ENCODE data around the gene RPS14.
A peak's percentile ranks its signal among the peaks of the same experiment; 100 is the strongest.
"Not testable (repeated sequence)": the region's sequence is repeated elsewhere in the genome, so short reads cannot be mapped to it uniquely, and the experiment has no call there.

RPS14 gene

GRCh38 chr5:150443242-150444075 is 6.1 kb downstream of the RPS14 start:
- DNase-seq: no peak

- DNase-seq: no peak
Measured at GRCh38 chr5:150442699-150443080, 6.8 kb downstream of the RPS14 start.

- DNase-seq: no peak
Measured at GRCh38 chr5:150441813-150442698, 7.5 kb downstream of the RPS14 start.

DNA sequence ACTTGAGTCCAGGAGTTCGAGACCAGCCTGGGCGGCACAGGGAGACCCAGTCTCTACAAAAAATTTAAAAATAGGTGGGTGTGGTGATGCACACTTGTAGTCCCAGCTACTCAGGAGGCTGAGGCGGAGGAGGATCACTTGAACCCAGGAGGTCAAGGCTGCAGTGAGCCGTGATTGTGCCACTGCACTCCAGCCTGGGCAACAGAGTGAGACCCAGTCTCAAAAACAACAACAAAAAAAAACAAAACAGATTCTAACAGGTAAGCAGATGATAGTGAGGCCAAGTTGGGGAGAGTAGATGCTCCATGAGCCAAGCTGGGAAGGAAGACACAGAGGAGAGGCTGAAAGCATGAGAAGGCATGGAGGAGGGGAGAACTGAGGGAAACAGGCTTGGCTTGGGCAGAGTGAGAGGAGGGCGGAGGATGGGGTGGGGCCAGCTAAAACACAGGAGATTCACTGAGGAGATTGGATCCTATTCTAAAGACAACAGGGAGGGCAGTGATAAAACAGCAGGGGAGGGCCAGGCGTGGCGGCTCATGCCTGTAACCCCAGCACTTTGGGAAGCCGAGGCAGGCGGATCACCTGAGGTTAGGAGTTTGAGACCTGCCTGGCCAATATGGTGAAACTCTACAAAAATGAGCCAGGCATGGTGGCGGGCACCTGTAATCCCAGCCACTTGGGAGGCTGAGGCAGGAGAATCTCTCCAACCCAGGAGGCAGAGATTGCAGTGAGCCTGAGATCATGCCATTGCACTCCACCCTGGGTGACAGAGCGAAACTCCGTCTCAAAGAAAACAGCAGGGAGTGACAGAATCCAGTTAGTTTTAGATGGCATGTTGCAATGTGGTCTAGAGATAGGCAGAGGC is 8.4 kb downstream of the RPS14 start:
- no peak for DNase-seq

- DNase-seq: no peak
Measured at GRCh38 chr5:150438873-150439546, 10.5 kb downstream of the RPS14 start.

- DNase-seq: peak; percentile 78
Measured at GRCh38 chr5:150436141-150436680, 13.3 kb downstream of the RPS14 start.

DNA sequence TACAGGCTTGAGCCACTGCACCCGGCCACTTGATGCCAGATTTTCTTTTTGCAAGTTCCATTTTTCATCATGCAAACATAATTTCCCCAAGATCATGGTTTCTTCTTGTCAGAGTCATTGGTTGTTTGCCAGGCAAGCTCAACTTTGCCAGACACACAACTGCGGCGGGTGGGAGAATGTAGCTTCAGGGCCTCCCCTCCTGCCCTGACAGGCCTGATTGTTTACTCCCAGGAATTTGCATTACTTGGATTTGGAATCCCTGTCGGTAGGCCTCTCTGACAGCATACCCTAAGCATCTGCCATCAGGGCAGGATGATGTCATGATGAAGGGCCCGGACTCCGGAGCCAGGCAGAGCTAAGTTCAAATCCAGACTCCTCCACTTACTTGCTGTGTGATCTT is 15.1 kb downstream of the RPS14 start:
- DNase-seq: no peak

GRCh38 chr5:150431574-150431973 is 18.0 kb downstream of the RPS14 start:
- no peak for DNase-seq

DNA sequence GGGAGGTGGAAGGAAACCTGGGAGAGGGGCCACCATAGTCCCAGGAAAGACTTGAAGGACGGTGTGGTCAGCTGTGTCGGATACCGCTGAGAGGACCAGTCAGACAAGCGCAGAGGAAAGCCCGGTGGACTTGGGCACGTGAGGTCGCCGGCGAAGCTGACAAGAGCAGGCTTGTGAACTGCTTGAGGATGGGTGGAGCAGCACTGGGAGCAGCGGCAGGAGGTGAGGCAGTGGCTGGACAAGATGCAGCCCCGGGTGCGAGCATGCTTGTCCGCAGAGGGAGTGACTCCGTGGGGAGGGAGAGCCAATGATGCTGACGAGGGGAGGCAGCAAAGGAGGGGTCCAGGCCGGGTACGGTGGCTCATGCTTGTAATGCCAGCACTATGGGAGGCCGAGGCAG is 18.5 kb downstream of the RPS14 start:
- DNase-seq: no peak

- no peak for DNase-seq
Measured at GRCh38 chr5:150429410-150429873, 20.1 kb downstream of the RPS14 start.

- no peak for DNase-seq
Measured at GRCh38 chr5:150428978-150429377, 20.6 kb downstream of the RPS14 start.

DNA sequence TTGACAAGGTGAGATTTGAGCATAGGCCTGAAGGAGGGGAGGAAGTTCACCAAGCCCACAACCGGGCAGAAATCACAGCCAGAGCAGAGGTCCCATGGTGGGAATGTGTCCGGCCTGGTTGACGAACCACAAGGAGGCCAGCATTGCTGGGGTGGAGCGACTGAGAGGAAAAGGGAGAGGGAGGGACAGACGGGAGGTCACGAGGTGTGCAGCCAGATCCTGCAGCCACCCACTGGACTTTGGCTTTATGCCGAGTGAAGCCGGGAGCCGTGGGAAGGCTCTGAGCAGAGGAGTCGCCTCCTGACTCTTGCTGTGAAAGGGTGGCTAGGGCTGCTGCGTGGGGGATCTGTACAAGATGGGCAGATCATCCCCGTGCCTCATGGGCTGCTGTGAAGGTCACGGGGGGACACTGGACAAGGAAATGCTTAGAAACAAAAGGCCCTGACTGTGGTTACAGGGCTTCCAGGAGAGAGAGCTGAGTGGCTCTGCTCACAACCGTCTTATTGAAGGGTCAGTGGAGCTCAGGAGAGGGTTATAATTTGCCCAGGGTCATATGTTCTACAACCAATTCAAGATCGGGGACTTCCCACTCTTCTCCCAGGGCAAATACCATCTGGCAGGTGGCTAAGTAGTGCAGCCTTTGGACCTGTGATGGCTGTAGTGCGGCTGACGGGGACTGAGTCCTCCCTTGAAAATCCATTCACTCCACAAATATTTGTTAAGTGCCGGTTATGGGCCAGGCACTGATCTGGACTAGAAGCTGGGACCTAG is 21.2 kb downstream of the RPS14 start:
- no peak for DNase-seq

DNA sequence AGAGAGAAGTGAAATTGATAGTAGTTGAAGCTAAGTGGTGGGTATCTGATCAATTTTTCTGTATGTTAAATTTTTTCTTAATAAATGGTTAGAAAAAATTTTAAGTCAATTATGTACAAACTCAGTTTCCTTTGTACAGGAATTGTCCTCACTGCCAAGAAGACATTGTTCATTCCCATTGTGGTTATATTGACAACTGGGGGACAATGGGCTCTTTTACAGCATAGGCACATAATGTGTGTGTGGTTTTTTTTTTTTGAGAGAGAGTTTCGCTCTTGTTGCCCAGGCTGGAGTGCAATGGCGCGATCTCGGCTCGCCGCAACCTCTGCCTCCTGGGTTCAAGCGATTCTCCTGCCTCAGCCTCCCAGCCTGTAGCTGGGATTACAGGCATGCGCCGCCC is 23.4 kb downstream of the RPS14 start:
- not testable (repeated sequence) for DNase-seq

DNA sequence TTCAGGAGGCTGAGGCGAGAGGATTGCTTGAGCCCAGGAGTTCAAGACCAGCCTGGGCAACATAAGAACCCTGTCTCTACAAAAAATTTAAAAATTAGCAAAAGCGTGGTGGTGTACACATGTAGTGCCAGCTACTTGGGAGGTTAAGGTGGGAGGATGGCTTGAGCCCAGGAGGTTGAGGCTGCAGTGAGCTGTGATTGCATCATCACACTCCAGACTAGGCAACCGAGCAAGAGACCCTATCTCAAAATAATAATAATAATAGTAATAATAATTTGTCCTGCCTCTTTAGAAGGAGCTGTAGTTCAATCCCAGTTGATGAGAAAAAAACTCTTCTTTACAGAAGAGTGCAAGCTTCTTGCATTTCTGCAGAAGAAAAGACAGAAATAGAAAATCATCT is 26.8 kb downstream of the RPS14 start:
- DNase-seq: no peak

- no peak for DNase-seq
Measured at GRCh38 chr5:150422075-150422474, 27.5 kb downstream of the RPS14 start.

GRCh38 chr5:150419630-150420270 is 29.8 kb downstream of the RPS14 start:
- DNase-seq: no peak

GRCh38 chr5:150413902-150414790 is 35.4 kb downstream of the RPS14 start:
- DNase-seq: not testable (repeated sequence)

- no peak for DNase-seq
Measured at GRCh38 chr5:150413176-150413901, 36.2 kb downstream of the RPS14 start.

Data from NCI-H1436 (cell line).